Measurements from ENCODE around the gene ZNF385B.

ZNF385B gene

DNA sequence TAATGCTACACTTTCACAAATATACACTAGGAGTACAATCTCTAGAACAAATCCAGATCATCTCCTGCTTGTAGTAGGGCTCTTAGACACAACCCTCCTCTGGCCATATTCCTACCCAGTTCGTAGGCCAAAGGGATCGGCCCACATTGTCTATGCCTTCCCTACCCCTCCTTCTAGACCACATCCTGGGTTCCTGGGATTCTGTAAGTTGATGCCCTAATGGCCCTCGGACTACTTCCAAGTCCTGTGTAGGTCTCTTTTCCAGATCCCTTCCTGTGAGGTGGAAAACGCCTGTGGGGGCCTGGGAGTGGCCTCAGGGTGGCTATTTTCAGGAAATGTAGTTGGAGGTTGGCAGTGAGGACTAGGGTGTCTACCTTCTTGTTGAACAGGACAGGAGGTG is 289.7 kb downstream of the ZNF385B start:
- Histone ChIP-seq H2BK12ac (ENCODE audit: low read length) (no peak overlapping the region), H3K4me2 (ENCODE audit: low read length) (no peak overlapping the region), H3K9me3 (ENCODE audit: insufficient read depth, low read depth, low read length) (no peaks in the 10 kb centered on the region), H2AFZ (ENCODE audit: insufficient read depth, low read length, poor library complexity) (no peak overlapping the region), H3K18ac (ENCODE audit: low read length) (no peak overlapping the region), H3K27ac (ENCODE audit: low read depth, low read length) (no peak overlapping the region), H4K91ac (ENCODE audit: low read depth, low read length) (no peak overlapping the region), H3K9ac (ENCODE audit: low read length) (no peak overlapping the region), H4K8ac (ENCODE audit: low read depth, low read length) (no peak overlapping the region), H3K27me3 (ENCODE audit: insufficient read depth, low read length) (no peaks in the 10 kb centered on the region), H3K79me2 (ENCODE audit: control insufficient read depth, insufficient read depth, low read length, poor library complexity) (no peaks in the 10 kb centered on the region), H3K4me1 (ENCODE audit: control insufficient read depth in 1 of 2, insufficient read depth in 2 of 2, low read length in 2 of 2) (no peaks in the 10 kb centered on the region), H3K79me1 (ENCODE audit: low read length) (no peaks in the 10 kb centered on the region), H2BK120ac (ENCODE audit: insufficient read depth, low read length, poor library complexity) (no peak overlapping the region), H3K4me3 (ENCODE audit: low read depth, low read length) (no peak overlapping the region), H3K36me3 (ENCODE audit: control insufficient read depth in 1 of 2, insufficient read depth in 2 of 2, low read length in 2 of 2) (no peaks in the 10 kb centered on the region), H4K12ac (ENCODE audit: low read depth, low read length) (no peak overlapping the region), H3K4ac (ENCODE audit: low read depth, low read length) (no peak overlapping the region), H3K14ac (ENCODE audit: low read length) (no peak overlapping the region), H2BK5ac (ENCODE audit: low read depth, low read length, poor library complexity) (no peak overlapping the region), H3K23ac (ENCODE audit: low read length) (no peak overlapping the region), H2AK5ac (ENCODE audit: low read length) (no peak overlapping the region)
- WGBS (ENCODE audit: extremely low coverage, insufficient coverage, insufficient read length) = no CpG with 5 or more reads among the region's 4 CpGs
- DNase-seq = no peak

GRCh38 chr2:179571252-179571651 is 290.2 kb downstream of the ZNF385B start:
- no peaks in the 10 kb centered on the region for H3K27me3 ChIP-seq (ENCODE audit: insufficient read depth, low read length)
- no peaks in the 10 kb centered on the region for H3K36me3 ChIP-seq (ENCODE audit: control insufficient read depth in 1 of 2, insufficient read depth in 2 of 2, low read length in 2 of 2)
- H3K4me3 ChIP-seq (ENCODE audit: low read depth, low read length) = no peak overlapping the region
- no CpG with 5 or more reads among the region's 1 CpG for WGBS (ENCODE audit: extremely low coverage, insufficient coverage, insufficient read length)
- DNase-seq = no peak
- no peak overlapping the region for H2BK5ac ChIP-seq (ENCODE audit: low read depth, low read length, poor library complexity)
- no peaks in the 10 kb centered on the region for H3K79me2 ChIP-seq (ENCODE audit: control insufficient read depth, insufficient read depth, low read length, poor library complexity)
- H3K9ac ChIP-seq (ENCODE audit: low read length) = no peak overlapping the region
- H4K12ac ChIP-seq (ENCODE audit: low read depth, low read length) = no peak overlapping the region
- no peak overlapping the region for H3K23ac ChIP-seq (ENCODE audit: low read length)
- H3K4me1 ChIP-seq (ENCODE audit: control insufficient read depth in 1 of 2, insufficient read depth in 2 of 2, low read length in 2 of 2) = no peaks in the 10 kb centered on the region
- H4K91ac ChIP-seq (ENCODE audit: low read depth, low read length) = no peak overlapping the region
- no peak overlapping the region for H3K4ac ChIP-seq (ENCODE audit: low read depth, low read length)
- no peak overlapping the region for H2AFZ ChIP-seq (ENCODE audit: insufficient read depth, low read length, poor library complexity)
- H2AK5ac ChIP-seq (ENCODE audit: low read length) = no peak overlapping the region
- no peak overlapping the region for H3K27ac ChIP-seq (ENCODE audit: low read depth, low read length)
- H3K4me2 ChIP-seq (ENCODE audit: low read length) = no peak overlapping the region
- no peak overlapping the region for H2BK12ac ChIP-seq (ENCODE audit: low read length)
- H4K8ac ChIP-seq (ENCODE audit: low read depth, low read length) = no peak overlapping the region
- H3K79me1 ChIP-seq (ENCODE audit: low read length) = no peaks in the 10 kb centered on the region
- no peak overlapping the region for H2BK120ac ChIP-seq (ENCODE audit: insufficient read depth, low read length, poor library complexity)
- no peak overlapping the region for H3K14ac ChIP-seq (ENCODE audit: low read length)
- H3K18ac ChIP-seq (ENCODE audit: low read length) = no peak overlapping the region
- no peaks in the 10 kb centered on the region for H3K9me3 ChIP-seq (ENCODE audit: insufficient read depth, low read depth, low read length)

DNA sequence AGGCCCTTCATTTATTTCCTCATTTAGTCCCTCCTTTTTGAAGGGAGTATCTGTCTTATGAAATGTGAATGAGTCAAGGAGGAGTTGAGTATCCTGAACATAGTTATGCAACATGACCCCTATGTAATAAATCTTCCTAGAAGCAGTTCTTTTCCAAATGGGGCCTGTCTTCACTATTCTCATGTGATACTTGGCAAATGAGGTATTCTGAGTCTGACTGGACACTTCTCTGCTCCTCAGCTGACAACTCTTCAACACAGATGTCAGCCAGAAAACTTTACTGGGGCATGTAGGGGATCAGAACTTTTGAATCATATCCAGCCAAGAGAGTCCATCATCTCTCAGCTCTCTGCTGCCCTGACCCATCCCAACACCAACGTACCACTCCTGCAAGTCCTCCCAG is 291.6 kb downstream of the ZNF385B start:
- Histone ChIP-seq H3K27ac (ENCODE audit: low read depth, low read length) (no peak overlapping the region), H4K12ac (ENCODE audit: low read depth, low read length) (no peak overlapping the region), H3K79me1 (ENCODE audit: low read length) (no peaks in the 10 kb centered on the region), H3K4me2 (ENCODE audit: low read length) (no peak overlapping the region), H2AK5ac (ENCODE audit: low read length) (no peak overlapping the region), H3K4me1 (ENCODE audit: control insufficient read depth in 1 of 2, insufficient read depth in 2 of 2, low read length in 2 of 2) (no peaks in the 10 kb centered on the region), H3K4me3 (ENCODE audit: low read depth, low read length) (no peak overlapping the region), H2AFZ (ENCODE audit: insufficient read depth, low read length, poor library complexity) (no peak overlapping the region), H2BK12ac (ENCODE audit: low read length) (no peak overlapping the region), H3K14ac (ENCODE audit: low read length) (no peak overlapping the region), H3K79me2 (ENCODE audit: control insufficient read depth, insufficient read depth, low read length, poor library complexity) (no peaks in the 10 kb centered on the region), H3K36me3 (ENCODE audit: control insufficient read depth in 1 of 2, insufficient read depth in 2 of 2, low read length in 2 of 2) (no peaks in the 10 kb centered on the region), H4K8ac (ENCODE audit: low read depth, low read length) (no peak overlapping the region), H3K4ac (ENCODE audit: low read depth, low read length) (no peak overlapping the region), H3K18ac (ENCODE audit: low read length) (no peak overlapping the region), H4K91ac (ENCODE audit: low read depth, low read length) (no peak overlapping the region), H3K27me3 (ENCODE audit: insufficient read depth, low read length) (no peaks in the 10 kb centered on the region), H2BK5ac (ENCODE audit: low read depth, low read length, poor library complexity) (no peak overlapping the region), H3K9me3 (ENCODE audit: insufficient read depth, low read depth, low read length) (no peaks in the 10 kb centered on the region), H2BK120ac (ENCODE audit: insufficient read depth, low read length, poor library complexity) (no peak overlapping the region), H3K9ac (ENCODE audit: low read length) (no peak overlapping the region), H3K23ac (ENCODE audit: low read length) (no peak overlapping the region)
- WGBS (ENCODE audit: extremely low coverage, insufficient coverage, insufficient read length) = no CpG with 5 or more reads among the region's 1 CpG
- DNase-seq = peak in 1 of 2 donors; percentile 51

GRCh38 chr2:179565807-179566206 is 295.6 kb downstream of the ZNF385B start:
- Histone ChIP-seq H2AK5ac (ENCODE audit: low read length) (no peak overlapping the region), H3K18ac (ENCODE audit: low read length) (no peak overlapping the region), H3K4me1 (ENCODE audit: control insufficient read depth in 1 of 2, insufficient read depth in 2 of 2, low read length in 2 of 2) (no peaks in the 10 kb centered on the region), H3K4me3 (ENCODE audit: low read depth, low read length) (no peak overlapping the region), H3K9ac (ENCODE audit: low read length) (no peak overlapping the region), H4K12ac (ENCODE audit: low read depth, low read length) (no peak overlapping the region), H2AFZ (ENCODE audit: insufficient read depth, low read length, poor library complexity) (no peak overlapping the region), H2BK120ac (ENCODE audit: insufficient read depth, low read length, poor library complexity) (no peak overlapping the region), H3K27ac (ENCODE audit: low read depth, low read length) (no peak overlapping the region), H3K36me3 (ENCODE audit: control insufficient read depth in 1 of 2, insufficient read depth in 2 of 2, low read length in 2 of 2) (no peaks in the 10 kb centered on the region), H2BK12ac (ENCODE audit: low read length) (no peak overlapping the region), H3K79me2 (ENCODE audit: control insufficient read depth, insufficient read depth, low read length, poor library complexity) (no peaks in the 10 kb centered on the region), H3K79me1 (ENCODE audit: low read length) (no peaks in the 10 kb centered on the region), H4K8ac (ENCODE audit: low read depth, low read length) (no peak overlapping the region), H3K27me3 (ENCODE audit: insufficient read depth, low read length) (no peaks in the 10 kb centered on the region), H3K4ac (ENCODE audit: low read depth, low read length) (no peak overlapping the region), H2BK5ac (ENCODE audit: low read depth, low read length, poor library complexity) (no peak overlapping the region), H3K4me2 (ENCODE audit: low read length) (no peak overlapping the region), H3K23ac (ENCODE audit: low read length) (no peak overlapping the region), H3K9me3 (ENCODE audit: insufficient read depth, low read depth, low read length) (no peaks in the 10 kb centered on the region), H4K91ac (ENCODE audit: low read depth, low read length) (no peak overlapping the region), H3K14ac (ENCODE audit: low read length) (no peak overlapping the region)
- no peak for DNase-seq
- WGBS (ENCODE audit: extremely low coverage, insufficient coverage, insufficient read length) = no CpG with 5 or more reads among the region's 2 CpGs
